HG02943 (cell line): ENCODE results near the gene ARL8B.
"Not testable (repeated sequence)": the region's sequence is repeated elsewhere in the genome, so short reads cannot be mapped to it uniquely, and the experiment has no call there.

Source experiments
- ATAC-seq: cut with Tn5 transposase; IDR thresholded peaks from one replicate; pipeline ENCODE4 v1.9.1; 2021; ENCODE audit warnings: mild to moderate bottlenecking, low read depth, moderate library complexity; ENCODE audit not compliant: unreplicated experiment

ARL8B gene

DNA sequence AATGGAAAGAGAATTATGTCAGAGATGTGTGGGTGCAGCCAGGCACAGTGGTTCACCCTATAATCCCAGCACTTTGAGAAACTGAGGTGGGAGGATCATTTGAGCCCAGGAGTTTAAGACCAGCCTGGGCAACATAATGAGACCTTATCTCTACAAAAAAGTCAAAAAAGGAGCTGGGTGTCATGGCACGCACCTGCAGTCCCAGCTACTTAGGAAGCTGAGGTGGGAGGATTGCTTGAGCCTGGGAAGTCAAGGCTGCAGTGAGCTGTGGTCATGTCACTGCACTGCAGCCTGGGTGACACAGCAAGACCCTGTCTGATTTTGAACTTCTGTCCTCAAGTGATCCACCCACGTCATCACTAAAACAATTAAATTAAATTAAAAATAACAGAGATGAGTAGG, 15.2 kb upstream of the ARL8B start:
- not testable (repeated sequence) for ATAC-seq

DNA sequence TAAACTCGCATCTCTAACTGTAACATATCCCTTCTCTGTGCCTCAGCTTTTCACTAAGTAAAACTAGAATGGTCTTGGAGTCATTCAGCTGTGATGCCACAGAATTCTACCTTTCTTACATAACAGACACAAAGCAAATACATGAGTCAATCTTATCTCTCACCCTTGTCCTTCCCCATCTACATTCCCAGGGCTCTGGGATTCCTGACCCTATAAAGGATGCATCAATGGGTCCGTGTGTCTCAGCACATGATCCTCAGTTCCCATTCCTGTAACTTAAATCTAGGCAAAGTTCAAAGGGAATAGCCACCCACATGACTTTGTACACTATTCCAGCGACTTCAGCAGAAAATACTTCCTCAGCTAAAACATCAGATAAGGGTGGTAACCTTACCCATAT, 11.8 kb upstream of the ARL8B start:
- no peak for ATAC-seq

DNA sequence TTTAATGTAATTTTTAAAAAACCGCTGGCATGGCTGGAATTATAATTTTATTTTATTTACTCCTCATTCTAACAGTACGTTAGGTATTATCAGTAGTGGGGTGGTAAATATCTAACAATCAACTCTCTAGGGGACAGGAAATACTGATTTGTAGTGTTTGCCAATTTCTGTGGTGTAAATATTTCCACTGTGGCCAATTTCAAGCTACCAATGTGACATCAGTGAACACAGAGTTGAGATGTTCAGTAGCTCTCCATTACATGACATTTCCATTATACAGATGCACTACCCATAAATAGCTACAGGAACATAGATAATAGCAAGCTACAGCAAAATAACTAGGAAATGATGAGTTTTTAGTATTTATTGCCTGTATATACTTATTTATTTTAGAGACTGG, 10.0 kb upstream of the ARL8B start:
- no peak for ATAC-seq

DNA sequence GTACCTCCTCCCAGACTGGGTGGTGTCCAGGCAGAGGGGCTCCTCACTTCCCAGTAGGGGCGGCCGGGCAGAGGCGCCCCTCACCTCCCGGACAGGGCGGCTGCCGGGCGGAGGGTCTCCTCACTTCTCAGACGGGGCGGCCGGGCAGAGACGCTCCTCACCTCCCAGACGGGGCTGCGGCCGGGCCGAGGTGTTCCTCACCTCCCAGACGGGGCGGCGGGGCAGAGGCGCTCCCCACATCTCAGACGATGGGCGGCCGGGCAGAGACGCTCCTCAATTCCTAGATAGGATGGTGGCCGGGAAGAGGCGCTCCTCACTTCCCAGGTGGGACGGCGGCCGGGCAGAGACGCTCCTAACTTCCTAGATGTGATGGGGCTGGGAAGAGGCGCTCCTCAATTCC, 8.4 kb upstream of the ARL8B start:
- not testable (repeated sequence) for ATAC-seq

DNA sequence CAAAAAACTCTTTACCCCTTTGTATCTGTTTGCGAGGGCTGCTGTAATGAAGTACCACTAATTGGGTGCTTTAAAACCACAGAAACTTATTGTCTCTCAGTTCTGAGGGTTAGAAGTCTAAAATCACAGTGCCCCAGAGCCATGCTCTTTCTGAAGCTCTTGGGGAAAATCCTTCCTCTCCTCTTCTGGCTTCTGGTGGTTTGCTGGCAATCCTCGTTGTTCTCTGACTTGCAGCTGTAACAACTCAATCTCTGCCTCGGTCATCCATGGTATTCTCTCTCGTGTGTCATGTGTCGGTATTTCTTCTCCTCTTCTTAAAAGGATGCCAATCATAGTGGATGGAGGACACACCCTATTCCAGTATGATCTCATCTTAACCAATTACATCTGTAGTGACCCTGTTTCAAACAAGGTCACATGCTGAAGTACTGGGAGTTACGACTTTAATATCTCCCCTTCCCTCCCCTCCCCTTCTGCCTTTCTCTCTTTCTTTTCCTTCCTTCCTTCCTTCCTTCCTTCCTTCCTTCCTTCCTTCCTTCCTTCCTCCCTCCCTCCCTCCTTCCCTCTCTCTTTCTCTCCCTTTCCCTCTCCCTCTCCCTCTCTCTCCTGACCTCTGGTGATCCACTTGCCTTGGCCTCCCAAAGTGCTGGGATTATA, 6.5 kb upstream of the ARL8B start:
- no peak for ATAC-seq

DNA sequence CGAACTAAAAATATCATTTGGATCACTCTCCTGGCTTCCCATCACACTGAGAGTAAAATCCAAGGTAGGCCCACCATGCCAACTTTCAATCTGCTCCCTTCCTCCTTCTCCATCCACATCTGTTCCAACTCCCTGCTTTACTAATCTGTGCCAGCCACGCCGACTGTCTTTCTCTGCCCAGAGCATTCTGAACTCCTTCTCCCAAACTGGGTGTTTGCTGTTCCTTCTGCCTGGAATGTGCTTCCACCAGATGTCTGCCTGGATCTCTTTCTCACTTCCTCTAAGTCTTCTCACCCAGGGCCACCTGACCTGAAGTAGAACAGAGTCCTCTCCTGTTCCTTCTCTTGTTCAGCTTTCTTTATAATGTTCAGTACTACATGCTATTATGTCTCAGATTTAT, 5.6 kb upstream of the ARL8B start:
- ATAC-seq: no peak

DNA sequence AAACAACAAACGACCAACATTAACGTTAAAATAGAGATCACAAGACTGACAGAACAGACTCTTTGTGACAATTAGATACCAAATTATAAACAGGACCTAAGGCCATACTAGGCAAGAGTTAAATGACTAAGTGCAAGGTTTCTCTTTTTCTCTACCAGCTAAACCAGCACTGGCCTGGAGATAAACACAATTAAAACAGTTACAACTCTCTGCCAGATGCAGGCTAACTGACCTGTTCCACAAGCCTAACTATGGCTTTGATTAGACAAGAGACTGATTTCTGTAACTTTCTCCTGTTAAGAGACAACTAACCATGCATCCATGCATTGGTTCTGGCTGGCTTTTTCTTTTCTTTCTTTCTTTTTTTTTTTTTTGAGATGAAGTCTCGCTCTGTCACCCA, 1.6 kb upstream of the ARL8B start:
- no peak for ATAC-seq

DNA sequence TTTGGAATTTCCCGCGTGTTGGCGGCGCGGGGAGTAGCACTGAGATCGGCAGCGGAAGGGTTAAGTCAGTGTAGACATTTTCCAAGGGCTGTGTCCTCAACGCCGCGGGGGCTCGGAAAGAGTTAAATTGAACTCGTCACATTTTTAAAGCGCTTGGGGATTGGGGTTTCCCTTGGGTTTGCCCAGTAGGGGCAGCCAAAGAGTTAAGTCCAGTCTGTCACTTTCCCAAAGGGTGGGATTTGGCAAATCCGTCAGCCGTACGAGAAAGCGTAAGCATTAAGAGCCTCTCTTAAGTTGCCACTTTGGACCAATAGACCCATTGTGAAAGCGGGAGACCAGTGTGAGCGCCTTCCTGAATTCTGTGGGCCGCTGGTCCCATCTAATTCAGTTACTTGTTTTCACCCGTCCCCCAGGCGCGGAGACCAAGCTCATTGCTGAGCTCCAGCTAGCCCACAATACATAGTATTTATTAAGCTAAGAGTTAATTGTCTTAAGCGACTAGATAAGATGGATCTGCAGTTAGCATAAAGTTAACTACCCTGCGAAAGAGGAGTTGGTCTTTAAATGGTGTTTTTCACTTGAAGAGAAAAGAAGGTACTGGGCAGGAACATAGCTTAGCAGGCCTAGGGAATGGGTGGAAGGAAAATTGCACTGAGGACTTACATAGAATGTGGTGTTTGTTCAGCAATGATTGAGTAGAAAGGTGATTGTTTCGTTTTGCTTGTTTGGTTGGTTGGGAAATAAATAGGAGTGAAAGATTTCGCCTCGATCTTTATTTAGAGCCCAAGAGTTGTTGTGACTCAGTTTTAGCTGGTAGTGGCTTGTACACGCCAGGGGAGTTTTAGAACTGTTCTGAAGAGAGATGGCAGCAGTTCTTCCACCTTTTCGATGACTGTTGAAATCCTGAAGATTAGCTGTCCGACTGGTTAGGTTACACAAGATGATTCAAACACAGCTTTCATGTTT, 932 bp downstream of the ARL8B start:
- peak; percentile 12 for ATAC-seq

DNA sequence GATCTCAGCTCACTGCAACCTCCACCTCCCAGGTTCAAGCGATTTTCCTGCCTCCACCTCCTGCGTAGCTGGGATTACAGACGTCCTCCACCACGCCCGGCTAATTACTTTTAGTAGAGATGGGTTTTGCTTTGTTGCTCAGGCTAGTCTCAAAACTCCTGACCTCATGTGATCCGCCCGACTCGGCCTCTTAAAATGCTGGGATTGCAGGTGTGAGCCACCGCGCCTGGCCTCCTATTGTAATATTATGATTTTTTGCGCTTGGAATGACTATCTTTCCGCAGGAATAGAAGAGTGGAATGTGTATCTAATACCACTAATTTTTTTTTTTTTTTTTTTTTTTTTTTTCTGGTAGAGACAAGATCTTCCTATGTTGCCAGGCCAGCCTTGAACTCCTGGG, 1.8 kb downstream of the ARL8B start:
- ATAC-seq: no peak

DNA sequence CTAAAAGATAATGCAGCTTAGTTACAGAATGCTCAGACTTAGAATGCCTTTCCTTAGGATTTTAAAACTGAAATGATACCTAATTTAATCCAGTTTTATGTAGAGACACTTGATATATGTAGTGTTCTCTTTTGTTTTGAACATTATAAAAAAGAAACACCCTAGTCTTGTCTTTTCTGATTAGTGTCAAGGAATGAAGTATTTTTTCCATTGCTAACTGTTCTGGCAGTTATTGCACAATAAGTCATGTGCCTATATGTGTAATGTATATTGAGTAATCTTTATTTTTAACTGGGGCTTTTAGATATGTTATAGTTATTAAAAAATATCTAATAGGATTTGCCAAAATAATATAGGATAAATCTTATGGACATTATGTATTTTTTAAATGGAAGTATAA, 4.5 kb downstream of the ARL8B start:
- no peak for ATAC-seq

DNA sequence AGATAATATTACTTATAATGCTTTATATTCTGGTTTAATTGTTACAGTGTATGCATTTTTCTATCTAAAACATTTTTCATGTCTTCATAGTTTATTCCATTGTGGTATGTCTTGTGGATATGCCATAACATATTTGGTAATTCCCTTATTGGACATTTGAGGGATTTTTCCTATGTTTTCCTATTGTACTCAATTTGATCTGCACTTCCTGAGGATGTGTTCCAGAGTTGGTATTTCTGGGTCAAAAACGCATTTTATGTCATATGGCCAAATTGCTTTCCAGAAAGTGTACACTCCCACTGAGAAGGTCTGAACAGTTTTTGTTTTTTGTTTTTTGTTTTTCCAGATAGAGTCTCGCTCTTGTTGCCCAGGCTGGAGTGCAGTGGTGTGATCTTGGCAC, 6.8 kb downstream of the ARL8B start:
- ATAC-seq: no peak

DNA sequence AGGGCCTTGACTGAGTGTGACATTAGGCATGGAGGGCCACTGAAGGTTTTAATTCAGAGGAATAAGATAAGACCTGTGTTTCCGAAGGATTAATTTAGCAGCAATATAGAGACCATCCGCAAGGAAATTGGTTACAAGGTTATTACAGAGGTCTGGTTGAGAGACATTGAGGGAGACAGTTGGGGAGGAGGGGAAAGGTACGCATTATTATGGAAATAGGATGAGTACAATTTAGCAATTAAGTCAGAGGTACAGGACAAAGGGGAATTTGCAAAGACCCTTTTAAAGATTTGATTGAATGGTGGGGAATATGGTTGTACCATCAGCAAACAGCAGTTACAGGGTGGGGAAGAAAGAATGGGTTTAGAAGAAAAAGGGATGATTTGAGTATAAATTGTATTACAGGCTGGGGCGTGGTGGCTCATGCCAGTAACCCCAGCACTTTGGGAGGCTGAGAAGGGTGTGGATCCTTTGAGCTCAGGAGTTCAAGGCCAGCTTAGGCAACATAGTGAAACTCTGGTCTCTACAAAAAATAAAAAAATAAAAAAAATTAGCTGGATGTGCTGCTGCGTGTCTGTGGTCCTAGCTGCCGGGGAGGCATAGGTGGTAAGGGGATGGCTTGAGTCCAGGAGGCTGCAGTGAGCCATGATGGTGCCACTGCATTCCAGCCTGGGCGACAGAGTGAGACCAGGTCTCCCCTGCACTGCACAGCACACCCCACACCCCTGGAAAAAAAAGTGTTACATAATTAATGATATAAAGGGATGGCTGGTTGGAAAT, 11.3 kb downstream of the ARL8B start:
- ATAC-seq: no peak

DNA sequence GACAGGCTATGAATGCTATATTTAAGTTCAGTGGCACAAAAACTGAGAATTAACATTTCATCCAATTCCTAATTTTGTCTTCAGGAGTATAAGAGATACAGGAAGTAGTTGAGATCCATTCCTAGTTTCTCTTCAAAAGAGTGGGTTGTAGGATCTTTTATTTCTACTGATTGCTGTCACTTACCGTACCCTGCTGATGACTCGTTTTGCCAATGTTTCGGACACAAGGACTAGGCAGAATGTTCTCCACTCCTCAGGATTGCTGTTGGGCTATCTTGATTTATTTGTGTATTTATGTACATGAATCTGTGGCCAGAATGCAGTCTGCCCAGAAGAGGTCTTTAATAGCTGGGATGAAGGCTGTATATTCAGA, 11.9 kb downstream of the ARL8B start:
- ATAC-seq: no peak

DNA sequence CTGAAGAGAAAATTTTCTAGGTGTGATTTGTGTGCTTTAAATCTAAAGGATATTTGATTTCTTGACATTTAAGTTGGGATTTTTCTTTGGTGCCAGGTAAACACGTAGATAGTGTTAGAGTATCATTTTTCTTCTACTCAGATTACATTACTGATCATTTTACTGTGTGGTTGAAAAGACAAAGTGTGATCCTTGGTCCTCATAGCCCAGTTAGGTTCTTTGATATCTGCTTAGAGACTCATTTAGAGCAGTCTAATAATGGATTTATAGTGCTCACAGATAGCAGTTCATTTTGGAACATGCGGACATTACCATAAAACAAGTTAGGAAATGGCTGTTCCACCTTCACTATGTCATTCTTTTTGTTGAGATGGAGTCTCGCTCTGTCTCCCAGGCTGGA, 12.4 kb downstream of the ARL8B start:
- no peak for ATAC-seq

DNA sequence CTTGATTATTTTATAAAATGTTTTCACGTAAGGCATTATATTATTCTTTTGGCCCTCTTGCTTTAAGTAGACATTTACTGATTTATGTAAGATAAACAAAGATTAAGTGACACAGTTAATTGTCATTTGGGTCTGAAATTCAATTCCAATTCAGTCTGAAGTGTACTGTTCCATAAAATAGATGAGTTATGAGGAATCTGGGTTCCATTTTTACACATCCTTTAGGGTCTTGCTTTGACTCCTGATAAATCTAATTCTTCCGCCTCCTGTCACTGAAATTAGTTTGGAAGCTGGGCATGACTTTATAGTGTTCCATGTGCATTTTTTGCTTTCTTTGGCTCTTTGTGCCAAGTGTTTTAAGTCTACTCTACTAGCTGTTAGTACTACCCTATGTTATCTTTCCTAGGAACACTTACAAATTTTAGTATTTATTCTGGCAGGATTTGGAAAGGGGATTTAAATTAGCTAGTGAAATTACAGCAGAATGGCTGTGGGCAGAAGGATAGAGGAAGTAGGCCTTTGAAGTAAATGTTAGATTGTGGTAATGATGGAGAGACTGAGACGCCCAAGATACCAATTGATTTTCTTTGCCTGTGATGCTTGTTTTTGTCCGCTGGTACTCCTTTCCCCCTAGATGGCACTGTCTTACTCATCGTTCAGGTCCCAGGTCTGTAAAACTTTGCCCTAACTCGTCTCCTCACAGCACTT, 14.3 kb downstream of the ARL8B start:
- peak; percentile 82 for ATAC-seq

DNA sequence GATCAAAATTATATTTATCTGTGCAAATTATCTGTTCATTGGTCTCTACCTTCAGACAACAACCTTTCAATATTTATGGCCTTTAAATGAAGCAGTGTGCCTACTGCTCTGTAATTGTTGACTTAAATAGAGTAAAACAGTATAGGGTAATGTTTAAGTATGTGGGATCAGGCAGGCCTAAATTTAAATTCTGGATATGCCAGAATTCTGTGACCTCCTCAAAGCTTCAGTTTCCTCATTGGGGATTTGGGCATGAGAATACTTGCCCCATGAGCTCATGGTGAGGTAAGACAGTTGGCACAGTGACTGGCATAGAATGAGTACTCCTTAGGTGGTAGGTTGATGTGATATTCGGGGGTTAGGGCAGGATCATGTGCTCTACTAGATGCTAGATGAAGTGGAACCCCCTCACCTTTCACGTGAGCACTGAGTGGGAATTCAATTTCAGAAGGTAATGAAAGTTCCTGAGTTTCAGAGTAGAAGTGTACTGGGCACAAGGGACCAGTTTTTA, 14.9 kb downstream of the ARL8B start:
- ATAC-seq: peak; percentile 16

DNA sequence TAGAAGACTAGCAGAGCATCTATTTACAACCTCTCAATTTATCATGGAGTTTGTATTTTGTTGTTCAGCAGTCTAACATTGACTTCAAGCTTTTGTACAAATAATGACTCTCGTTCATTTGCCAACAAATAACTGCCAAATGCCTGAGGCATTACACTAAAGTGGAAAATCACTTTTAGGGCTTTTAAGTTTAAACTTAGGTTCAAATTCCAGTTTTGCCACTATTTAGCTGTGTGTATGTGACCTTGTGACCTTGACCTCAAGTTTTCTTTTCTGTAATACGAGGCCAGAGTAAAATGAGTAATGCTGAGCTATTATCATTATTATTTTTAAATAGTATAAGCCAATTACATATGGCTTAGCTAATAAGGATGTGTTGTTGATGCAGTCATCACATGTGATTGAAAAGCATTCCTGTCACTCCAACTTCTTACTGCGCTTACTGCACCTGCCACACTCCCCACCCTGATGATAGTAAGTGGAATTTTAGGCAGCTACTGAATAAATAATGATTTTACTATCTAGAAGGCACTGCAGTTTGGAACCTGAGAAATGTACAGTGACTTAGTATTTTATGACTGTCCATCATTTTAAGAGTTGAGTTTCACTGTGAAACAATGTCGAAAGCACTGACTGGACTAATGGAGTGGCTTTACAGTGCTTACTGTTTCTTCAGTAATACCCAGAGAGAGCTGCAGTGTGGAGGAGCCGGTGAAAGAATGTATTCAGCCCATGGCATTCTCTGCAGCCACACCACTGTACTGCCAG, 16.3 kb downstream of the ARL8B start:
- no peak for ATAC-seq

DNA sequence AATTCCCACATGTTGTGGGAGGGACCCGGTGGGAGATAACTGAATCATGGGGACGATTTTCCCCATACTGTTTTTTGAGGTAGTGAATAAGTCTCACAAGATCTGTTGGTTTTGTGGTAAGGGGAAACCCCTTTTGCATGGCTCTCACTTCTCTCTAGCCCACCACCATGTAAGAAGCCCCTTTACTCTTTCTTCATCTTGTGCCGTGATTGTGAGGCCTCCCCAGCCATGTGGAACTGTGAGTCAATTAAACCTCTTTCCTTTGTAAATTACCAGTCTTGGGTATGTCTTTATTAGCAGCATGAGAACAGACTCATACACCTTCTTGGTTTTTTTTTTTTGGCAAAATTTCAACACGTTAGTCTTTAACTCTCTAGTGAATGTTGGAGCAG, 18.1 kb downstream of the ARL8B start:
- ATAC-seq: no peak

DNA sequence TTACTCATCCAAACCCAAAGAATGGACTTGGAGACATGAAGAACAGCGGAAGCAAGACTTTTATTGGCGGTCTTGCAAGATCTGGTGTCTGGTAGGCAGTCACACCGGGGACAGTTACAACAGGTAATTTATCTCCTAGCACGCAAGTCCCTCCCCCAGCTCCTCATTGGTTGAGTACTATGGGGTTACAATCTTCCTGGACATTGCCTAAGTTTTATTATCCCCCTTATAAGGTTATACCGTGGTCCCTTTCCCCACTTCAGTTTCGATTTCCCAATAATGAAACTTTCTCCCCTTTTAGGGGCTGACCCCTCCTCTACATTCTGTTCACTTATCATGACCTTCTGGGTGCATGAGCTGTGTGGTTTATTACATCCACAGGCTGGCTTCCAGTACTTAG, 18.7 kb downstream of the ARL8B start:
- no peak for ATAC-seq

DNA sequence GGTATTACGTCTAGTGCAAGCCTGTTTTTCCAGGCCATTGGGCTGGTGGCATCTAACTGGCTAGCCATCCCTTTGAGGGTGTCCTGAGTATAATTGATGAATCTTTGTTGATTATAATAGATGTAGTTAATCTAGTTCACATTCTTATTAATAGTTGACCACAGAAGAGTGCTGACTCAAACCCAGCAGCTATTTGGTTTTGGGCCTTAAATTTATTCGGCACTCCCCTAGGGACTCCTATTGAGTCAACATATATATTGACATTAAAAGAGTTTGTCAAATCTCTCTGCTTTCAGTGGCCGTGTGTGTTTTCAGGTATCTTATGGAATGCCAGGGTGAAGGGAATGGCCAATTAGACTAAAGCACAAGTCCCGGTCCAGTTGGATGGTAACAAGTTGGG, 19.7 kb downstream of the ARL8B start:
- no peak for ATAC-seq
